OCI-LY3 (cell line): ENCODE measurements around the gene STX5.
"Not testable (repeated sequence)": the region's sequence is repeated elsewhere in the genome, so short reads cannot be mapped to it uniquely, and the experiment has no call there.

Experiments used
- H2AFZ ChIP-seq: fragments of 200-600, 300-600 bp; shearing (Covaris generic); 2 replicates; pipeline ENCODE4 v1.6.0; 2014; ENCODE audit warnings: antibody characterized with exemption, low read depth, low read length
- H3K27ac ChIP-seq: fragments of 200-600, 300-600 bp; sonication (generic); 2 replicates; pipeline ENCODE4 v1.5.1; 2014; ENCODE audit warnings: mild to moderate bottlenecking, low read length, moderate library complexity, mixed read lengths
- H3K27me3 ChIP-seq: fragments of 200-600, 300-600 bp; sonication (generic); 2 replicates; pipeline ENCODE4 v1.6.1; 2014; ENCODE audit warnings: low read depth, low read length, mixed read lengths
- H3K36me3 ChIP-seq: fragments of 200-600, 300-600 bp; sonication (generic); replicated peaks from 2 replicates; pipeline ENCODE3; 2014; ENCODE audit warnings: low read depth, low read length, mixed read lengths
- H3K4me1 ChIP-seq: fragments of 300-600, 200-600 bp; sonication (generic); 2 replicates; pipeline ENCODE4 v1.6.1; 2014; ENCODE audit warnings: low read length, mixed read lengths
- H3K4me2 ChIP-seq: fragments of 200-600, 300-600 bp; sonication (generic); 2 replicates; pipeline ENCODE4 v1.6.1; 2014; ENCODE audit warnings: low read length, mixed read lengths
- H3K4me3 ChIP-seq: fragments of 300-600, 200-600 bp; sonication (generic); 2 replicates; pipeline ENCODE4 v1.5.1; 2014; ENCODE audit warnings: antibody characterized with exemption, mild to moderate bottlenecking, low read length, moderate library complexity
- H3K79me2 ChIP-seq: fragments of 300-600, 200-600 bp; shearing (Covaris generic); 2 replicates; pipeline ENCODE4 v1.6.1; 2014; ENCODE audit warnings: mild to moderate bottlenecking, low read length, mixed read lengths
- H3K9ac ChIP-seq: fragments of 300-600, 200-600 bp; shearing (Covaris generic); 2 replicates; pipeline ENCODE4 v1.6.0; 2014; ENCODE audit warnings: mild to moderate bottlenecking, low read length, moderate library complexity
- H3K9me3 ChIP-seq: fragments of 200-600, 300-600 bp; shearing (Covaris generic); 2 replicates; pipeline ENCODE4 v1.6.1; 2014; ENCODE audit warnings: low read length, mixed read lengths; ENCODE audit not compliant: insufficient read depth
- H4K20me1 ChIP-seq: fragments of 200-600, 300-600 bp; sonication (generic); 2 replicates; pipeline ENCODE4 v1.6.1; 2016; ENCODE audit warnings: low read length, mixed read lengths; ENCODE audit not compliant: insufficient read depth
- CTCF ChIP-seq: fragments of 200-600, 300-600 bp; sonication (generic); IDR thresholded peaks from 2 replicates; pipeline ENCODE4 v1.5.1; 2014; ENCODE audit warnings: antibody characterized with exemption, low read length, low read depth
- EZH2phosphoT487 ChIP-seq: fragments of 200-600 bp; shearing (Covaris generic); IDR thresholded peaks from 2 replicates; pipeline ENCODE4 v1.6.1; 2018; ENCODE audit warnings: antibody characterized with exemption, mixed run types, low read depth

Gene STX5

GRCh38 chr11:62847767-62848314 lies 16.0 kb upstream of the STX5 start:
- no peak for TF ChIP-seq CTCF
- no peak for TF ChIP-seq EZH2phosphoT487
- H3K9ac ChIP-seq: no peak overlapping the region
- H2AFZ ChIP-seq: no peak overlapping the region

GRCh38 chr11:62846177-62846576 lies 14.3 kb upstream of the STX5 start:
- Histone ChIP-seq H3K9ac (no peak overlapping the region), H3K36me3 (no peaks in the 10 kb centered on the region), H3K9me3 (no peaks in the 10 kb centered on the region), H2AFZ (no peak overlapping the region), H3K27ac (no peak overlapping the region), H3K27me3 (no peaks in the 10 kb centered on the region), H3K4me2 (no peak overlapping the region), H4K20me1 (peaks cover 2% of the 10 kb centered on the region), H3K4me3 (no peak overlapping the region), H3K79me2 (no peaks in the 10 kb centered on the region), H3K4me1 (peaks cover 10% of the 10 kb centered on the region)
- TF ChIP-seq CTCF (no peak), EZH2phosphoT487 (no peak)

More at GRCh38 chr11:62847767-62848314, 16.0 kb upstream of the STX5 start:
- no peak overlapping the region for H3K4me2 ChIP-seq
- no peaks in the 10 kb centered on the region for H3K9me3 ChIP-seq
- no peak overlapping the region for H3K27ac ChIP-seq
- peaks cover 16% of the 10 kb centered on the region for H3K36me3 ChIP-seq
- H4K20me1 ChIP-seq: peaks cover 19% of the 10 kb centered on the region
- H3K4me3 ChIP-seq: no peak overlapping the region
- H3K4me1 ChIP-seq: peaks cover 3% of the 10 kb centered on the region
- H3K27me3 ChIP-seq: no peaks in the 10 kb centered on the region
- H3K79me2 ChIP-seq: no peaks in the 10 kb centered on the region

- Histone ChIP-seq H3K27me3 (no peaks in the 10 kb centered on the region), H3K4me1 (peaks cover 18% of the 10 kb centered on the region), H3K9ac (no peak overlapping the region), H3K79me2 (peaks cover 3% of the 10 kb centered on the region), H3K4me2 (no peak overlapping the region), H4K20me1 (no peaks in the 10 kb centered on the region), H3K36me3 (no peaks in the 10 kb centered on the region), H2AFZ (no peak overlapping the region), H3K4me3 (no peak overlapping the region), H3K27ac (no peak overlapping the region), H3K9me3 (no peaks in the 10 kb centered on the region)
- TF ChIP-seq CTCF (no peak), EZH2phosphoT487 (no peak)
Observed at GRCh38 chr11:62844154-62844553, 12.3 kb upstream of the STX5 start.

- TF ChIP-seq EZH2phosphoT487 (no peak), CTCF (no peak)
- H3K9ac ChIP-seq: no peak overlapping the region
- H2AFZ ChIP-seq: no peak overlapping the region
- no peaks in the 10 kb centered on the region for H3K27me3 ChIP-seq
- H3K27ac ChIP-seq: no peak overlapping the region
- peaks cover 18% of the 10 kb centered on the region for H3K4me1 ChIP-seq
- H3K79me2 ChIP-seq: peaks cover 10% of the 10 kb centered on the region
- no peaks in the 10 kb centered on the region for H3K9me3 ChIP-seq
- no peaks in the 10 kb centered on the region for H4K20me1 ChIP-seq
- no peak overlapping the region for H3K4me3 ChIP-seq
- no peak overlapping the region for H3K4me2 ChIP-seq
- H3K36me3 ChIP-seq: no peaks in the 10 kb centered on the region
Observed at GRCh38 chr11:62843466-62843865, 11.6 kb upstream of the STX5 start.

GRCh38 chr11:62842891-62843290 lies 11.0 kb upstream of the STX5 start:
- Histone ChIP-seq H3K9ac (peak overlapping the region; percentile 93), H3K4me3 (peak overlapping the region; percentile 97)

More at GRCh38 chr11:62842891-62843290, 11.0 kb upstream of the STX5 start:
- not testable (repeated sequence) for H4K20me1 ChIP-seq, H3K9me3 ChIP-seq, H3K27me3 ChIP-seq, H3K36me3 ChIP-seq
- Histone ChIP-seq H3K4me2 (peak overlapping the region; percentile 94), H3K79me2 (peaks cover 16% of the 10 kb centered on the region), H3K27ac (peak overlapping the region; percentile 98; the same call in 1 of the 2 replicates), H2AFZ (peak overlapping the region; percentile 48), H3K4me1 (peaks cover 23% of the 10 kb centered on the region)
